ENCODE results near the gene HTR1E.

HTR1E gene

GRCh38 chr6:87059943-87060342 lies 122.6 kb downstream of the HTR1E start:
- no peak for TF ChIP-seq CTCF (conservative IDR thresholded peaks at IDR 0.05; ENCODE audit: low read depth, low read length)
- no peak for DNase-seq (ENCODE audit: low read depth)

GRCh38 chr6:87065117-87065516 lies 127.8 kb downstream of the HTR1E start:
- no peak for TF ChIP-seq CTCF (conservative IDR thresholded peaks at IDR 0.05; ENCODE audit: low read depth, low read length)
- H3K4me3 ChIP-seq (ENCODE audit: low read depth, low read length) = no peak overlapping the region
- DNase-seq (ENCODE audit: low read depth) = no peak

More at GRCh38 chr6:87059943-87060342, 122.6 kb downstream of the HTR1E start:
- no peak overlapping the region for H3K4me3 ChIP-seq (ENCODE audit: low read depth, low read length)
